PC-3 (cell line): ENCODE measurements around the gene ADAT2.

Experiments used
- CTCF ChIP-seq: fragments of 300-600 bp; sonication (generic); conservative IDR thresholded peaks from 2 replicates; pipeline ENCODE4 v1.5.1; 2017; ENCODE audit warnings: antibody characterized with exemption, low read depth, mild to moderate bottlenecking, low read length
- EZH2 ChIP-seq: fragments of 300-600 bp; sonication (generic); IDR thresholded peaks from one replicate; pipeline ENCODE4 v1.6.1; 2017; ENCODE audit warnings: antibody characterized with exemption, mild to moderate bottlenecking, low read length; ENCODE audit not compliant: unreplicated experiment
- EZH2phosphoT487 ChIP-seq: fragments of 300-600 bp; sonication (generic); IDR thresholded peaks from 2 replicates; pipeline ENCODE4 v1.6.1; 2018; ENCODE audit warnings: mild to moderate bottlenecking, antibody characterized with exemption, low read length, borderline replicate concordance

DNA sequence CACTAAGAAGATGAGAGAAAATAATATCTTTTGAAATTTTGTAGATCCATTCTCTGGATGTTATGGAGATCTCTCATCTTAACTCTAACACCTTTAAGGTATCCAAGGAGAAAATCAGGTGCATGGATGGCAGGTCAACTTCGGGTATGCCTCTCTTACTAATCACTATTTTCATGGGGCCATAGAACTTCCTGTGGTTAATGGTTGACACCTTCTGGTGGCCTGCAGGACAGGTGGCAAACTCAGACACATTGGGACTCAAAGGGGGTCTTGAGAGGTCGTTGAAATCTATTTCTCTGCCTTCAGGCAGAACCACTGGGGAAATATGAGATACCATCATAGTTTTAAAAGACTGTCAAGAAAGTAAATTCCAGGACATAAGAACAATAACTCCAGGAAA, 76.5 kb downstream of the ADAT2 start:
- TF ChIP-seq CTCF (no peak), EZH2 (no peak), EZH2phosphoT487 (no peak)
